A549 (cell line): ENCODE results near the gene CPZ.

ENCODE experiments used
- CBX8 ChIP-seq: fragments of 200-600 bp; sonication (generic); IDR thresholded peaks from 2 replicates; pipeline ENCODE4 v1.6.1; 2016
- EP300 ChIP-seq, 2 experiments: fragments of >200 bp; sonication (Bioruptor Twin); formaldehyde crosslinking; IDR thresholded peaks; 2 replicates in 1 of 2; 3 replicates in 1 of 2; pipeline ENCODE4 v1.6.1; 2016 to 2017
- JUN ChIP-seq, 2 experiments: fragments of >200 bp; sonication (Bioruptor Twin); formaldehyde crosslinking; IDR thresholded peaks; 2 replicates in 1 of 2; 3 replicates in 1 of 2; pipeline ENCODE4 v1.6.1; 2016 to 2017
- MAFK ChIP-seq: fragments of 450-650 bp; IDR thresholded peaks from 2 replicates; pipeline ENCODE4 v1.6.1; 2014; ENCODE audit not compliant: partially characterized antibody
- MYC ChIP-seq: IDR thresholded peaks from 2 replicates; pipeline ENCODE4 v1.6.1; 2012; ENCODE audit warnings: mild to moderate bottlenecking, inconsistent platforms, low read length, improper control_type of control experiment, borderline replicate concordance
- NFE2L2 ChIP-seq: fragments of 150-350 bp; conservative IDR thresholded peaks from 2 replicates; pipeline ENCODE4 v1.6.1; 2014; ENCODE audit warnings: low read length
- POLR2A ChIP-seq: IDR thresholded peaks from 2 replicates; pipeline ENCODE4 v1.6.1; 2012; ENCODE audit warnings: mild to moderate bottlenecking, low read length
- RCOR1 ChIP-seq: fragments of 150-350 bp; IDR thresholded peaks from 2 replicates; pipeline ENCODE4 v1.6.1; 2014; ENCODE audit warnings: antibody characterized with exemption, low read length, low read depth
- SMC3 ChIP-seq: fragments of >200 bp; sonication (Bioruptor Twin); formaldehyde crosslinking; IDR thresholded peaks from 3 replicates; pipeline ENCODE4 v1.6.1; 2018; ENCODE audit warnings: inconsistent platforms
- ZSCAN20 ChIP-seq: fragments of 250-450 bp; sonication (Bioruptor Pico); IDR thresholded peaks from 2 replicates; pipeline ENCODE4 v1.8.0; 2022; ENCODE audit warnings: mild to moderate bottlenecking, moderate library complexity
- TF ChIP-seq, protein P1 (sequence below): fragments of >200 bp; sonication (Bioruptor Twin); formaldehyde crosslinking; IDR thresholded peaks from 3 replicates; pipeline ENCODE4 v1.5.1; 2016
- TF ChIP-seq, protein P2 (sequence below): fragments of 200-600 bp; sonication (generic); IDR thresholded peaks from 2 replicates; pipeline ENCODE4 v1.6.1; 2016; ENCODE audit warnings: antibody characterized with exemption, mild to moderate bottlenecking, moderate library complexity
- TF ChIP-seq, protein P3 (sequence below): IDR thresholded peaks from 2 replicates; pipeline ENCODE4 v1.6.1; 2012

DNA sequence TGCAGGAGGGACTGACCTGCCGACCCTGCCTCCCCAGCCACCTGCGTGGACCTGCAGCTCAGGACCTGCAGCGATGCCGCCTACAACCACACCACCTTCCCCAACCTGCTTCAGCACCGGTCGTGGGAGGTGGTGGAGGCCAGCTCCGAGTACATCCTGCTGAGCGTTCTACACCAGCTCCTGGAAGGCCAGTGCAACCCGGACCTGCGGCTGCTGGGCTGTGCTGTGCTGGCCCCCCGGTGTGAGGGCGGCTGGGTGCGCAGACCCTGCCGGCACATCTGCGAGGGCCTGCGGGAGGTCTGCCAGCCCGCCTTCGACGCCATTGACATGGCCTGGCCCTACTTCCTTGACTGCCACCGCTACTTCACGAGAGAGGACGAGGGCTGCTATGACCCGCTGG lies 8.5 kb downstream of the CPZ start:
- TF ChIP-seq, protein P1, sequence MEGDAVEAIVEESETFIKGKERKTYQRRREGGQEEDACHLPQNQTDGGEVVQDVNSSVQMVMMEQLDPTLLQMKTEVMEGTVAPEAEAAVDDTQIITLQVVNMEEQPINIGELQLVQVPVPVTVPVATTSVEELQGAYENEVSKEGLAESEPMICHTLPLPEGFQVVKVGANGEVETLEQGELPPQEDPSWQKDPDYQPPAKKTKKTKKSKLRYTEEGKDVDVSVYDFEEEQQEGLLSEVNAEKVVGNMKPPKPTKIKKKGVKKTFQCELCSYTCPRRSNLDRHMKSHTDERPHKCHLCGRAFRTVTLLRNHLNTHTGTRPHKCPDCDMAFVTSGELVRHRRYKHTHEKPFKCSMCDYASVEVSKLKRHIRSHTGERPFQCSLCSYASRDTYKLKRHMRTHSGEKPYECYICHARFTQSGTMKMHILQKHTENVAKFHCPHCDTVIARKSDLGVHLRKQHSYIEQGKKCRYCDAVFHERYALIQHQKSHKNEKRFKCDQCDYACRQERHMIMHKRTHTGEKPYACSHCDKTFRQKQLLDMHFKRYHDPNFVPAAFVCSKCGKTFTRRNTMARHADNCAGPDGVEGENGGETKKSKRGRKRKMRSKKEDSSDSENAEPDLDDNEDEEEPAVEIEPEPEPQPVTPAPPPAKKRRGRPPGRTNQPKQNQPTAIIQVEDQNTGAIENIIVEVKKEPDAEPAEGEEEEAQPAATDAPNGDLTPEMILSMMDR = no peak
- TF ChIP-seq ZSCAN20 (no peak), POLR2A (no peak), CBX8 (no peak), NFE2L2 (no peak), RCOR1 (no peak), MYC (no peak), SMC3 (no peak), MAFK (no peak), EP300 (IDR thresholded peaks at IDR 0.05) (no peak), JUN (IDR thresholded peaks at IDR 0.05) (no peak)
- TF ChIP-seq, protein P2, sequence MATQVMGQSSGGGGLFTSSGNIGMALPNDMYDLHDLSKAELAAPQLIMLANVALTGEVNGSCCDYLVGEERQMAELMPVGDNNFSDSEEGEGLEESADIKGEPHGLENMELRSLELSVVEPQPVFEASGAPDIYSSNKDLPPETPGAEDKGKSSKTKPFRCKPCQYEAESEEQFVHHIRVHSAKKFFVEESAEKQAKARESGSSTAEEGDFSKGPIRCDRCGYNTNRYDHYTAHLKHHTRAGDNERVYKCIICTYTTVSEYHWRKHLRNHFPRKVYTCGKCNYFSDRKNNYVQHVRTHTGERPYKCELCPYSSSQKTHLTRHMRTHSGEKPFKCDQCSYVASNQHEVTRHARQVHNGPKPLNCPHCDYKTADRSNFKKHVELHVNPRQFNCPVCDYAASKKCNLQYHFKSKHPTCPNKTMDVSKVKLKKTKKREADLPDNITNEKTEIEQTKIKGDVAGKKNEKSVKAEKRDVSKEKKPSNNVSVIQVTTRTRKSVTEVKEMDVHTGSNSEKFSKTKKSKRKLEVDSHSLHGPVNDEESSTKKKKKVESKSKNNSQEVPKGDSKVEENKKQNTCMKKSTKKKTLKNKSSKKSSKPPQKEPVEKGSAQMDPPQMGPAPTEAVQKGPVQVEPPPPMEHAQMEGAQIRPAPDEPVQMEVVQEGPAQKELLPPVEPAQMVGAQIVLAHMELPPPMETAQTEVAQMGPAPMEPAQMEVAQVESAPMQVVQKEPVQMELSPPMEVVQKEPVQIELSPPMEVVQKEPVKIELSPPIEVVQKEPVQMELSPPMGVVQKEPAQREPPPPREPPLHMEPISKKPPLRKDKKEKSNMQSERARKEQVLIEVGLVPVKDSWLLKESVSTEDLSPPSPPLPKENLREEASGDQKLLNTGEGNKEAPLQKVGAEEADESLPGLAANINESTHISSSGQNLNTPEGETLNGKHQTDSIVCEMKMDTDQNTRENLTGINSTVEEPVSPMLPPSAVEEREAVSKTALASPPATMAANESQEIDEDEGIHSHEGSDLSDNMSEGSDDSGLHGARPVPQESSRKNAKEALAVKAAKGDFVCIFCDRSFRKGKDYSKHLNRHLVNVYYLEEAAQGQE = no peak
- TF ChIP-seq, protein P3, sequence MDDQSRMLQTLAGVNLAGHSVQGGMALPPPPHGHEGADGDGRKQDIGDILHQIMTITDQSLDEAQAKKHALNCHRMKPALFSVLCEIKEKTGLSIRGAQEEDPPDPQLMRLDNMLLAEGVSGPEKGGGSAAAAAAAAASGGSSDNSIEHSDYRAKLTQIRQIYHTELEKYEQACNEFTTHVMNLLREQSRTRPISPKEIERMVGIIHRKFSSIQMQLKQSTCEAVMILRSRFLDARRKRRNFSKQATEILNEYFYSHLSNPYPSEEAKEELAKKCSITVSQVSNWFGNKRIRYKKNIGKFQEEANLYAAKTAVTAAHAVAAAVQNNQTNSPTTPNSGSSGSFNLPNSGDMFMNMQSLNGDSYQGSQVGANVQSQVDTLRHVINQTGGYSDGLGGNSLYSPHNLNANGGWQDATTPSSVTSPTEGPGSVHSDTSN = no peak
